ENCODE data around the gene PHEX. TPM values are rescaled to one million over a fixed set of nuclear protein-coding genes. Genes with fewer than 3 reads are reported as not detected.

Gene PHEX
- polyA plus RNA-seq, 3 donors, result 0.03 TPM; not detected in 2

GRCh38 chrX:22121161-22121560 is 89.0 kb downstream of the PHEX start:
- H3K9me3 ChIP-seq (replicated peaks in 1 of 2; ENCODE audit: control insufficient read depth in 1 of 2, insufficient read depth in 1 of 2, low read length in 2 of 2), result no peaks in the 10 kb centered on the region
- no peak overlapping the region for H3K4me3 ChIP-seq (replicated peaks in 1 of 3; ENCODE audit: low read depth in 2 of 3, low read length in 3 of 3)
- Mint-ChIP-seq H3K9me3 (peaks cover 0 to 3% (median 0%) of the 10 kb centered on the region in 7 donors), H3K4me1 (no peaks in the 10 kb centered on the region), H3K36me3 (no peaks in the 10 kb centered on the region), H3K27ac (no peak overlapping the region), H3K27me3 (ENCODE audit: low read depth in 3 of 3) (peaks cover 0 to 4% (median 0%) of the 10 kb centered on the region in 3 donors), H3K4me3 (no peak overlapping the region)
- no peaks in the 10 kb centered on the region for H3K4me1 ChIP-seq (ENCODE audit: control insufficient read depth in 1 of 2, insufficient read depth in 2 of 2, low read length in 2 of 2)
- H3K27me3 ChIP-seq (ENCODE audit: control insufficient read depth in 2 of 2, insufficient read depth in 2 of 2, low read length in 2 of 2), result peaks cover 0 to 2% of the 10 kb centered on the region in 2 donors
- TF ChIP-seq CTCF (IDR thresholded peaks at IDR 0.05), result no peak
- no peak overlapping the region for H3K9ac ChIP-seq (ENCODE audit: insufficient read depth, low read length, poor library complexity, severe bottlenecking)
- H3K27ac ChIP-seq (ENCODE audit: low read depth in 1 of 2, low read length in 2 of 2), result no peak overlapping the region
- H3K4me2 ChIP-seq (replicated peaks; ENCODE audit: extremely low read depth, low read length, poor library complexity, severe bottlenecking), result no peak overlapping the region
- H3K79me2 ChIP-seq (ENCODE audit: insufficient read depth, low read length), result no peaks in the 10 kb centered on the region
- DNase-seq, result no peak
- H3K36me3 ChIP-seq (replicated peaks in 1 of 2; ENCODE audit: control insufficient read depth in 1 of 2, insufficient read depth in 2 of 2, low read length in 2 of 2), result no peaks in the 10 kb centered on the region
- no peaks in the 10 kb centered on the region for H4K20me1 ChIP-seq (ENCODE audit: insufficient read depth, low read length)
- intact Hi-C loops (cut with micrococcal nuclease), result no loop called here
- H2AFZ ChIP-seq (ENCODE audit: insufficient read depth, low read depth, low read length, poor library complexity, severe bottlenecking), result no peak overlapping the region
- WGBS (ENCODE audit: insufficient coverage), result 100% methylated on average over 1 of the region's 3 CpGs

GRCh38 chrX:22122510-22122909 is 90.4 kb downstream of the PHEX start:
- intact Hi-C loops (cut with micrococcal nuclease), result no loop called here
- Mint-ChIP-seq H3K9me3 (peaks cover 0 to 3% (median 0%) of the 10 kb centered on the region in 7 donors), H3K27ac (no peak overlapping the region), H3K4me3 (no peak overlapping the region), H3K4me1 (no peaks in the 10 kb centered on the region), H3K27me3 (ENCODE audit: low read depth in 3 of 3) (peaks cover 0 to 5% (median 2%) of the 10 kb centered on the region in 3 donors), H3K36me3 (no peaks in the 10 kb centered on the region)
- H3K27ac ChIP-seq (ENCODE audit: low read depth in 1 of 2, low read length in 2 of 2), result no peak overlapping the region
- H4K20me1 ChIP-seq (ENCODE audit: insufficient read depth, low read length), result no peaks in the 10 kb centered on the region
- no peak overlapping the region for H2AFZ ChIP-seq (ENCODE audit: insufficient read depth, low read depth, low read length, poor library complexity, severe bottlenecking)
- WGBS (ENCODE audit: insufficient coverage), result no CpG with 5 or more reads among the region's 2 CpGs
- peaks cover 0 to 2% of the 10 kb centered on the region in 2 donors for H3K27me3 ChIP-seq (ENCODE audit: control insufficient read depth in 2 of 2, insufficient read depth in 2 of 2, low read length in 2 of 2)
- H3K36me3 ChIP-seq (replicated peaks in 1 of 2; ENCODE audit: control insufficient read depth in 1 of 2, insufficient read depth in 2 of 2, low read length in 2 of 2), result no peaks in the 10 kb centered on the region
- DNase-seq, result no peak
- H3K4me2 ChIP-seq (replicated peaks; ENCODE audit: extremely low read depth, low read length, poor library complexity, severe bottlenecking), result no peak overlapping the region
- no peaks in the 10 kb centered on the region for H3K9me3 ChIP-seq (replicated peaks in 1 of 2; ENCODE audit: control insufficient read depth in 1 of 2, insufficient read depth in 1 of 2, low read length in 2 of 2)
- TF ChIP-seq CTCF (IDR thresholded peaks at IDR 0.05), result no peak
- no peaks in the 10 kb centered on the region for H3K79me2 ChIP-seq (ENCODE audit: insufficient read depth, low read length)
- no peak overlapping the region for H3K9ac ChIP-seq (ENCODE audit: insufficient read depth, low read length, poor library complexity, severe bottlenecking)
- no peak overlapping the region for H3K4me3 ChIP-seq (replicated peaks in 1 of 3; ENCODE audit: low read depth in 2 of 3, low read length in 3 of 3)
- no peaks in the 10 kb centered on the region for H3K4me1 ChIP-seq (ENCODE audit: control insufficient read depth in 1 of 2, insufficient read depth in 2 of 2, low read length in 2 of 2)
